Trophoblast cell (in vitro differentiated cells and primary cell): ENCODE results near the gene TBC1D21.

Experiments used
- DNase-seq, 2 donors: peaks; one replicate each; pipeline ENCODE4 v3.0.0-alpha.2; 2016
- H2AFZ ChIP-seq: 2 replicates; pipeline ENCODE4 v1.6.1; 2013; ENCODE audit warnings: low read length, moderate library complexity, mild to moderate bottlenecking; ENCODE audit not compliant: insufficient read depth, poor library complexity
- H2AK5ac ChIP-seq: 2 replicates; pipeline ENCODE4 v1.6.1; 2013; ENCODE audit warnings: mild to moderate bottlenecking, low read length
- H2BK120ac ChIP-seq: 2 replicates; pipeline ENCODE4 v1.6.1; 2013; ENCODE audit warnings: low read length, mild to moderate bottlenecking, moderate library complexity; ENCODE audit not compliant: insufficient read depth, poor library complexity
- H2BK12ac ChIP-seq: 2 replicates; pipeline ENCODE4 v1.6.1; 2013; ENCODE audit warnings: mild to moderate bottlenecking, low read length, moderate library complexity
- H2BK5ac ChIP-seq: 2 replicates; pipeline ENCODE4 v1.6.1; 2013; ENCODE audit warnings: low read length, low read depth, moderate library complexity, mild to moderate bottlenecking; ENCODE audit not compliant: poor library complexity
- H3K14ac ChIP-seq: 2 replicates; pipeline ENCODE4 v1.6.1; 2013; ENCODE audit warnings: mild to moderate bottlenecking, low read length
- H3K18ac ChIP-seq: 2 replicates; pipeline ENCODE4 v1.6.1; 2013; ENCODE audit warnings: mild to moderate bottlenecking, low read length
- H3K23ac ChIP-seq: 2 replicates; pipeline ENCODE4 v1.6.1; 2013; ENCODE audit warnings: low read length
- H3K27ac ChIP-seq: 2 replicates; pipeline ENCODE4 v1.5.1; 2013; ENCODE audit warnings: low read depth, mild to moderate bottlenecking, inconsistent platforms, low read length, moderate library complexity
- H3K27me3 ChIP-seq: 2 replicates; pipeline ENCODE4 v1.6.1; 2013; ENCODE audit warnings: inconsistent platforms, mild to moderate bottlenecking, low read length, moderate library complexity; ENCODE audit not compliant: insufficient read depth
- H3K36me3 ChIP-seq, 2 experiments: 1 replicate in 1 of 2; 2 replicates in 1 of 2; pipeline ENCODE4 v1.6.1; 2013; ENCODE audit warnings: low read length in 2 of 2, mild to moderate bottlenecking in 2 of 2, moderate library complexity in 1 of 2; ENCODE audit not compliant: insufficient read depth in 2 of 2, control insufficient read depth in 1 of 2
- H3K4ac ChIP-seq: 2 replicates; pipeline ENCODE4 v1.6.1; 2013; ENCODE audit warnings: low read depth, mild to moderate bottlenecking, low read length, moderate library complexity
- H3K4me1 ChIP-seq, 2 experiments: 1 replicate in 1 of 2; 2 replicates in 1 of 2; pipeline ENCODE4 v1.6.1; 2013; ENCODE audit warnings: low read length in 2 of 2, mild to moderate bottlenecking in 2 of 2, moderate library complexity in 1 of 2; ENCODE audit not compliant: insufficient read depth in 2 of 2, control insufficient read depth in 1 of 2
- H3K4me2 ChIP-seq: 2 replicates; pipeline ENCODE4 v1.6.1; 2013; ENCODE audit warnings: inconsistent platforms, mild to moderate bottlenecking, low read length, moderate library complexity
- H3K4me3 ChIP-seq: 2 replicates; pipeline ENCODE4 v1.5.1; 2013; ENCODE audit warnings: mild to moderate bottlenecking, low read depth, low read length, inconsistent platforms
- H3K79me1 ChIP-seq: one replicate; pipeline ENCODE4 v1.6.1; 2013; ENCODE audit warnings: low read length
- H3K79me2 ChIP-seq: 2 replicates; pipeline ENCODE4 v1.6.1; 2013; ENCODE audit warnings: low read length, mild to moderate bottlenecking; ENCODE audit not compliant: control insufficient read depth, insufficient read depth, poor library complexity
- H3K9ac ChIP-seq: 2 replicates; pipeline ENCODE4 v1.6.1; 2013; ENCODE audit warnings: mild to moderate bottlenecking, low read length
- H3K9me3 ChIP-seq: 2 replicates; pipeline ENCODE4 v1.6.1; 2013; ENCODE audit warnings: low read depth, mild to moderate bottlenecking, control low read depth, inconsistent platforms, low read length; ENCODE audit not compliant: insufficient read depth
- H4K12ac ChIP-seq: 2 replicates; pipeline ENCODE4 v1.6.1; 2013; ENCODE audit warnings: low read depth, mild to moderate bottlenecking, low read length, moderate library complexity
- H4K8ac ChIP-seq: 2 replicates; pipeline ENCODE4 v1.6.1; 2013; ENCODE audit warnings: low read depth, mild to moderate bottlenecking, low read length, moderate library complexity
- H4K91ac ChIP-seq: one replicate; pipeline ENCODE4 v1.6.1; 2013; ENCODE audit warnings: low read depth, mild to moderate bottlenecking, low read length, moderate library complexity
- WGBS: extraction: QIAGEN DNeasy Blood & Tissue Kit; methylation state at CpG from one replicate; pipeline ENCODE4 v1.1.7; 2013; ENCODE audit warnings: missing lambda C conversion rate; ENCODE audit not compliant: insufficient read length, insufficient coverage; ENCODE audit errors: extremely low coverage; 5-methylcytosine and 5-hydroxymethylcytosine counted together

Gene TBC1D21

GRCh38 chr15:73858062-73858461 is 15.3 kb upstream of the TBC1D21 start:
- Histone ChIP-seq H3K4me3 (no peak overlapping the region), H3K36me3 (no peaks in the 10 kb centered on the region), H3K18ac (no peak overlapping the region), H3K23ac (no peak overlapping the region), H3K27ac (no peak overlapping the region), H2BK12ac (no peak overlapping the region), H4K8ac (no peak overlapping the region), H3K9me3 (no peaks in the 10 kb centered on the region), H4K12ac (no peak overlapping the region), H3K14ac (no peak overlapping the region), H3K79me2 (no peaks in the 10 kb centered on the region), H2BK5ac (no peak overlapping the region), H3K79me1 (no peaks in the 10 kb centered on the region), H3K27me3 (no peaks in the 10 kb centered on the region), H3K4me2 (no peak overlapping the region), H2BK120ac (no peak overlapping the region), H3K4ac (no peak overlapping the region), H2AK5ac (no peak overlapping the region), H2AFZ (no peak overlapping the region), H4K91ac (no peak overlapping the region), H3K4me1 (no peaks in the 10 kb centered on the region), H3K9ac (no peak overlapping the region)
- DNase-seq = no peak
- no CpG with 5 or more reads among the region's 6 CpGs for WGBS

DNA sequence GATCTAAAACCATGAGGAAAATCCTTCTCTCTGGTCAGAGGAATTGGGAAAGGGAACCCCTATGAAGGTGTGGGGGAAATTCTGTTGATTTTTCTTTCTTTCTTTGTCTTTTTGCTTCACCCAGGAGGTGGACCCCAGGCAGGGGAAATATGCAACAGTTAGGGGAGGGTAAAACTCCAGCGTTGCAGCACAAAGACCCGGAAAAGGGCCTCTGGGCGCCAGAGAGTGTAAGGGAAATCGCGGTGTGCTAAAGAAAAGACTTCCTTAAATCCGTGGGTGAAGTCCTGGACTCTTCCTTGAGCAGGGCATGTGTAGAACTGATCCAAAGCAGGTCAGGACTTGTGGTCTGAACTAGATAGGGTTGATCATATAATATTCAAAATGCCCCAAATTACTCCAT is 11.1 kb upstream of the TBC1D21 start:
- Histone ChIP-seq H3K4ac (no peak overlapping the region), H3K18ac (no peak overlapping the region), H2AK5ac (no peak overlapping the region), H2BK12ac (no peak overlapping the region), H3K27me3 (no peaks in the 10 kb centered on the region), H3K9me3 (no peaks in the 10 kb centered on the region), H3K14ac (no peak overlapping the region), H3K9ac (no peak overlapping the region), H2BK120ac (no peak overlapping the region), H3K36me3 (no peaks in the 10 kb centered on the region), H3K23ac (no peak overlapping the region), H3K4me3 (no peak overlapping the region), H3K27ac (no peak overlapping the region), H2BK5ac (no peak overlapping the region), H4K91ac (no peak overlapping the region), H3K79me1 (no peaks in the 10 kb centered on the region), H2AFZ (no peak overlapping the region), H3K4me1 (no peaks in the 10 kb centered on the region), H4K12ac (no peak overlapping the region), H3K79me2 (no peaks in the 10 kb centered on the region), H4K8ac (no peak overlapping the region), H3K4me2 (no peak overlapping the region)
- no peak for DNase-seq
- WGBS = no CpG with 5 or more reads among the region's 6 CpGs

- no peak overlapping the region for H3K9ac ChIP-seq
- H4K8ac ChIP-seq = no peak overlapping the region
- no peaks in the 10 kb centered on the region for H3K4me1 ChIP-seq
- no peak overlapping the region for H2AFZ ChIP-seq
- no peak overlapping the region for H3K4ac ChIP-seq
- DNase-seq = no peak
- H2BK5ac ChIP-seq = no peak overlapping the region
- no peak overlapping the region for H3K4me2 ChIP-seq
- H2BK12ac ChIP-seq = no peak overlapping the region
- H3K27ac ChIP-seq = no peak overlapping the region
- no peak overlapping the region for H4K12ac ChIP-seq
- no peaks in the 10 kb centered on the region for H3K79me2 ChIP-seq
- H3K18ac ChIP-seq = no peak overlapping the region
- H3K14ac ChIP-seq = no peak overlapping the region
- H3K36me3 ChIP-seq = no peaks in the 10 kb centered on the region
- no peaks in the 10 kb centered on the region for H3K79me1 ChIP-seq
- no peak overlapping the region for H3K4me3 ChIP-seq
- no peaks in the 10 kb centered on the region for H3K9me3 ChIP-seq
- no peak overlapping the region for H4K91ac ChIP-seq
- no peaks in the 10 kb centered on the region for H3K27me3 ChIP-seq
- H2AK5ac ChIP-seq = no peak overlapping the region
- no peak overlapping the region for H2BK120ac ChIP-seq
- no peak overlapping the region for H3K23ac ChIP-seq
Measured at GRCh38 chr15:73865379-73865778, 8.0 kb upstream of the TBC1D21 start.

GRCh38 chr15:73865904-73866303 is 7.5 kb upstream of the TBC1D21 start:
- Histone ChIP-seq H3K4ac (no peak overlapping the region), H3K4me2 (no peak overlapping the region), H3K27ac (no peak overlapping the region), H3K27me3 (no peaks in the 10 kb centered on the region), H3K9ac (no peak overlapping the region), H3K4me3 (no peak overlapping the region), H3K79me1 (no peaks in the 10 kb centered on the region), H3K79me2 (no peaks in the 10 kb centered on the region), H3K9me3 (no peaks in the 10 kb centered on the region), H3K4me1 (no peaks in the 10 kb centered on the region), H4K12ac (no peak overlapping the region), H3K23ac (no peak overlapping the region), H4K8ac (no peak overlapping the region), H2AK5ac (no peak overlapping the region), H4K91ac (no peak overlapping the region), H2BK120ac (no peak overlapping the region), H2AFZ (no peak overlapping the region), H2BK12ac (no peak overlapping the region), H3K36me3 (no peaks in the 10 kb centered on the region), H3K14ac (no peak overlapping the region), H3K18ac (no peak overlapping the region), H2BK5ac (no peak overlapping the region)
- DNase-seq = no peak
- WGBS = no CpG with 5 or more reads among the region's 6 CpGs

DNA sequence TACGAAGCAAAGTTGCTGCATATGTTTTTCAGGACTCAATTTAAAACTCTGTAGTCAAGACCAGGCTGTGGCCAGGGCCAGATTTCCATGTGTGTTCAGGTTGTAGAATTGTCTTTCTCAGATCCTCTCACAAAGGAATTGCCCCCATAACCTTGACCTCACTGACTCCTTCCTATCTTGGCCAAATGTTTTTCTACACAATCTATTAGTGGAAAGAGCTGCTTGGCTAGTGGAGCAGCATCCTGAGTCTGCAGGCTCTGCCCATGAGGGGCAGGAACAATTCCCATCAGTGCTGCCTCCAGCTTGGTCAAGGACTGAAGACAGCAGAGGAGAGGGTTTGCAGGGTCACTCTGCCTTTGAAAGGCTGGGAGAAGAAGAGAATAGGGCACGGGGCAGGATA is 6.9 kb upstream of the TBC1D21 start:
- H3K18ac ChIP-seq = no peak overlapping the region
- H3K4me1 ChIP-seq = no peaks in the 10 kb centered on the region
- no peak for DNase-seq
- no CpG with 5 or more reads among the region's 2 CpGs for WGBS
- H4K91ac ChIP-seq = no peak overlapping the region
- no peak overlapping the region for H2BK12ac ChIP-seq
- H3K9me3 ChIP-seq = no peaks in the 10 kb centered on the region
- no peak overlapping the region for H3K4me3 ChIP-seq
- H3K4me2 ChIP-seq = no peak overlapping the region
- H2BK120ac ChIP-seq = no peak overlapping the region
- H3K14ac ChIP-seq = no peak overlapping the region
- H4K12ac ChIP-seq = no peak overlapping the region
- no peak overlapping the region for H3K4ac ChIP-seq
- H3K27ac ChIP-seq = no peak overlapping the region
- H3K79me1 ChIP-seq = no peaks in the 10 kb centered on the region
- no peaks in the 10 kb centered on the region for H3K79me2 ChIP-seq
- no peak overlapping the region for H4K8ac ChIP-seq
- no peak overlapping the region for H3K23ac ChIP-seq
- no peak overlapping the region for H3K9ac ChIP-seq
- H3K27me3 ChIP-seq = no peaks in the 10 kb centered on the region
- no peak overlapping the region for H2AFZ ChIP-seq
- no peak overlapping the region for H2AK5ac ChIP-seq
- no peaks in the 10 kb centered on the region for H3K36me3 ChIP-seq
- H2BK5ac ChIP-seq = no peak overlapping the region
